ENCODE measurements around the gene KCNH5.
"Not testable (repeated sequence)": the region's sequence is repeated elsewhere in the genome, so short reads cannot be mapped to it uniquely, and the experiment has no call there.

Gene KCNH5

GRCh38 chr14:62886461-62886860, 158.8 kb downstream of the KCNH5 start:
- Histone ChIP-seq H2AK5ac (ENCODE audit: low read length) (no peak overlapping the region), H3K79me1 (ENCODE audit: low read length) (no peaks in the 10 kb centered on the region), H3K4me1 (ENCODE audit: control insufficient read depth, low read depth, low read length) (no peaks in the 10 kb centered on the region), H3K27me3 (ENCODE audit: insufficient read depth, low read length, poor library complexity) (no peaks in the 10 kb centered on the region), H3K23ac (ENCODE audit: low read length) (no peak overlapping the region), H4K8ac (ENCODE audit: low read depth, low read length) (no peak overlapping the region), H3K79me2 (ENCODE audit: control insufficient read depth, insufficient read depth, low read length) (no peaks in the 10 kb centered on the region), H3K27ac (ENCODE audit: low read depth, low read length) (no peak overlapping the region), H3K4ac (ENCODE audit: low read depth, low read length) (no peak overlapping the region), H3K9ac (ENCODE audit: low read length) (no peak overlapping the region), H4K5ac (ENCODE audit: low read length) (no peak overlapping the region), H3K36me3 (ENCODE audit: control insufficient read depth, insufficient read depth, low read length) (no peaks in the 10 kb centered on the region), H3K56ac (ENCODE audit: low read length) (no peak overlapping the region), H2BK120ac (ENCODE audit: low read depth, low read length) (no peak overlapping the region), H3K18ac (ENCODE audit: low read length) (no peak overlapping the region), H3K4me2 (ENCODE audit: low read length) (no peak overlapping the region), H2BK15ac (replicated peaks; ENCODE audit: low read depth) (no peak overlapping the region), H3K4me3 (ENCODE audit: low read length) (no peak overlapping the region), H2BK5ac (ENCODE audit: low read length) (no peak overlapping the region)
- WGBS (ENCODE audit: extremely low coverage, insufficient coverage, low lambda C conversion rate) = no CpG with 5 or more reads among the region's 1 CpG
- DNase-seq = no peak

- no peaks in the 10 kb centered on the region for H3K4me1 ChIP-seq (ENCODE audit: control insufficient read depth, low read depth, low read length)
- no peak overlapping the region for H4K5ac ChIP-seq (ENCODE audit: low read length)
- H3K27me3 ChIP-seq (ENCODE audit: insufficient read depth, low read length, poor library complexity) = no peaks in the 10 kb centered on the region
- H3K36me3 ChIP-seq (ENCODE audit: control insufficient read depth, insufficient read depth, low read length) = no peaks in the 10 kb centered on the region
- no peaks in the 10 kb centered on the region for H3K79me2 ChIP-seq (ENCODE audit: control insufficient read depth, insufficient read depth, low read length)
- no peak overlapping the region for H3K4ac ChIP-seq (ENCODE audit: low read depth, low read length)
- WGBS (ENCODE audit: extremely low coverage, insufficient coverage, low lambda C conversion rate) = no CpG with 5 or more reads among the region's 2 CpGs
- no peak overlapping the region for H2AK5ac ChIP-seq (ENCODE audit: low read length)
- H2BK5ac ChIP-seq (ENCODE audit: low read length) = no peak overlapping the region
- H3K23ac ChIP-seq (ENCODE audit: low read length) = no peak overlapping the region
- no peak overlapping the region for H3K4me2 ChIP-seq (ENCODE audit: low read length)
- H4K8ac ChIP-seq (ENCODE audit: low read depth, low read length) = no peak overlapping the region
- no peak overlapping the region for H3K4me3 ChIP-seq (ENCODE audit: low read length)
- no peak for DNase-seq
- no peak overlapping the region for H3K56ac ChIP-seq (ENCODE audit: low read length)
- no peak overlapping the region for H3K9ac ChIP-seq (ENCODE audit: low read length)
- no peak overlapping the region for H2BK120ac ChIP-seq (ENCODE audit: low read depth, low read length)
- no peak overlapping the region for H3K27ac ChIP-seq (ENCODE audit: low read depth, low read length)
- H3K18ac ChIP-seq (ENCODE audit: low read length) = no peak overlapping the region
- no peak overlapping the region for H2BK15ac ChIP-seq (replicated peaks; ENCODE audit: low read depth)
- no peaks in the 10 kb centered on the region for H3K79me1 ChIP-seq (ENCODE audit: low read length)
These were observed 159.8 kb downstream of the KCNH5 start for GRCh38 chr14:62885451-62885850.

- H2AK5ac ChIP-seq (ENCODE audit: low read length) = no peak overlapping the region
- H3K79me2 ChIP-seq (ENCODE audit: control insufficient read depth, insufficient read depth, low read length) = no peaks in the 10 kb centered on the region
- DNase-seq = no peak
- no peak overlapping the region for H3K9ac ChIP-seq (ENCODE audit: low read length)
- no peaks in the 10 kb centered on the region for H3K36me3 ChIP-seq (ENCODE audit: control insufficient read depth, insufficient read depth, low read length)
- H3K56ac ChIP-seq (ENCODE audit: low read length) = no peak overlapping the region
- H2BK15ac ChIP-seq (replicated peaks; ENCODE audit: low read depth) = no peak overlapping the region
- no peak overlapping the region for H4K5ac ChIP-seq (ENCODE audit: low read length)
- H4K8ac ChIP-seq (ENCODE audit: low read depth, low read length) = no peak overlapping the region
- no peak overlapping the region for H3K18ac ChIP-seq (ENCODE audit: low read length)
- no peak overlapping the region for H3K4ac ChIP-seq (ENCODE audit: low read depth, low read length)
- no peak overlapping the region for H2BK5ac ChIP-seq (ENCODE audit: low read length)
- no peaks in the 10 kb centered on the region for H3K27me3 ChIP-seq (ENCODE audit: insufficient read depth, low read length, poor library complexity)
- no peak overlapping the region for H3K4me2 ChIP-seq (ENCODE audit: low read length)
- WGBS (ENCODE audit: extremely low coverage, insufficient coverage, low lambda C conversion rate) = no CpG with 5 or more reads among the region's 2 CpGs
- no peak overlapping the region for H3K23ac ChIP-seq (ENCODE audit: low read length)
- H2BK120ac ChIP-seq (ENCODE audit: low read depth, low read length) = no peak overlapping the region
- no peaks in the 10 kb centered on the region for H3K4me1 ChIP-seq (ENCODE audit: control insufficient read depth, low read depth, low read length)
- no peak overlapping the region for H3K4me3 ChIP-seq (ENCODE audit: low read length)
- no peaks in the 10 kb centered on the region for H3K79me1 ChIP-seq (ENCODE audit: low read length)
- no peak overlapping the region for H3K27ac ChIP-seq (ENCODE audit: low read depth, low read length)
These were observed 162.3 kb downstream of the KCNH5 start for GRCh38 chr14:62882967-62883366.

DNA sequence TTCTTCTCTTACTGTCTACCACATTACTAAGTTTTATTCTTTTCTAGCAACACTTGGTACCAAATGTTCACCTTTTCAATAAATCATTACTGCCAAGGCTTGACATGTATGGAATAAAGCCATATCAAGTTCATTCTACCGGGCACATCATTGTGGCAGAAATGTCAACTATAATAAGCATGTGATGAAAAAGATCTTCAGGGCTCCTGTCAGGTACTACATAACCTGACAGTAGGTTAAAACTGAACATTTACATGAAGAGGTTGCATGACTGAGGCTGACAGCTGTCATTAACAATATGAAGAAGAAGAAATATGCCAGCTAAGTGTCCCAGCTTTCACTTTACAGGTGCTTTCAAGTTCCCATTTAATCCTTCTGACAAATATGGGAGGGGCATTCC, 178.9 kb downstream of the KCNH5 start:
- no peak overlapping the region for H2BK15ac ChIP-seq (replicated peaks; ENCODE audit: low read depth)
- no peak overlapping the region for H3K9ac ChIP-seq (ENCODE audit: low read length)
- H3K79me1 ChIP-seq (ENCODE audit: low read length) = no peaks in the 10 kb centered on the region
- H3K27ac ChIP-seq (ENCODE audit: low read depth, low read length) = no peak overlapping the region
- H3K27me3 ChIP-seq (ENCODE audit: insufficient read depth, low read length, poor library complexity) = no peaks in the 10 kb centered on the region
- H2BK5ac ChIP-seq (ENCODE audit: low read length) = no peak overlapping the region
- H3K56ac ChIP-seq (ENCODE audit: low read length) = no peak overlapping the region
- no peaks in the 10 kb centered on the region for H3K36me3 ChIP-seq (ENCODE audit: control insufficient read depth, insufficient read depth, low read length)
- DNase-seq = no peak
- H2AK5ac ChIP-seq (ENCODE audit: low read length) = no peak overlapping the region
- no peak overlapping the region for H4K8ac ChIP-seq (ENCODE audit: low read depth, low read length)
- H3K4me2 ChIP-seq (ENCODE audit: low read length) = no peak overlapping the region
- no peak overlapping the region for H3K18ac ChIP-seq (ENCODE audit: low read length)
- H3K4ac ChIP-seq (ENCODE audit: low read depth, low read length) = no peak overlapping the region
- H3K4me1 ChIP-seq (ENCODE audit: control insufficient read depth, low read depth, low read length) = no peaks in the 10 kb centered on the region
- H3K23ac ChIP-seq (ENCODE audit: low read length) = no peak overlapping the region
- no peak overlapping the region for H3K4me3 ChIP-seq (ENCODE audit: low read length)
- no peak overlapping the region for H4K5ac ChIP-seq (ENCODE audit: low read length)
- H3K79me2 ChIP-seq (ENCODE audit: control insufficient read depth, insufficient read depth, low read length) = no peaks in the 10 kb centered on the region
- no CpG with 5 or more reads among the region's 1 CpG for WGBS (ENCODE audit: extremely low coverage, insufficient coverage, low lambda C conversion rate)
- no peak overlapping the region for H2BK120ac ChIP-seq (ENCODE audit: low read depth, low read length)

DNA sequence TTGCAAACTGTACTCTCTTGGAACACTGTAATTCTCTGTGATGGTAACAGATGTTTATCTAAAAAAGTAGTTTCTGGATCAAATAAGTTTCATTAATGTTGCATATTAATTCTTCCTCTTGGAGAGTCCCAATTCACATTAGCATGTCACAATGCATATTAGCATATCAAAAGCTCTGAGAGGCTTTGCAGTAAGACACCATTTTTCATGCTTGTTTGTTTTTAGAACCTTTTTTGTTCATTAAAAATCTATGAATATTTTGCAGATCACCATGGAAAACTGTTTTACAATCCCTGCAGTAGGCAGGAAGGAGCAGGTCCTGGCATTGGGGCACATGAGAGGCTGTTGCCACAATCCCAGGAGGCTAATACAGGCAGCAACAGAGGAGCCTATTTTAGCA, 180.7 kb downstream of the KCNH5 start:
- no peaks in the 10 kb centered on the region for H3K4me1 ChIP-seq (ENCODE audit: control insufficient read depth, low read depth, low read length)

DNA sequence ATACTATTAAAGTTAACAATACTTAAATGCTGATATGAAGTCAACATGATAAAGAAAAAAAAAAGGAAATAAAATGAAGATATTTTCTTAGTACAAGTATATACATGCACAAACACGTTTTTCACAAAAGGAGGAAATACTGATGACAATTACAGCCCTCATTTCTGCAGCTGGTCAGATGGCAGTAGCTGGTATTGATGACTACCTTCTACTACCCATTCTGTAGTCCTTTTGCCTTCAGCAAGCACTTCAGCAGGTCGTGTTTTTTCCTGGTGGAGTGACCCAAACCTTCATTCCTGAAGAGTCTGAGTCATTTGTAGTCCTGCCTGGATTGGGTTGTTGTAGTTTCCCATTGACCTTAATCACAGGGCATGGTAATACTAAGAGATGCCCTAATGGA, 187.2 kb downstream of the KCNH5 start:
- not testable (repeated sequence) for H4K5ac ChIP-seq (ENCODE audit: low read length); DNase-seq; H3K79me1 ChIP-seq (ENCODE audit: low read length); H3K4ac ChIP-seq (ENCODE audit: low read depth, low read length); H2BK120ac ChIP-seq (ENCODE audit: low read depth, low read length); H3K23ac ChIP-seq (ENCODE audit: low read length); H4K8ac ChIP-seq (ENCODE audit: low read depth, low read length); H3K4me3 ChIP-seq (ENCODE audit: low read length); H3K79me2 ChIP-seq (ENCODE audit: control insufficient read depth, insufficient read depth, low read length); H3K27ac ChIP-seq (ENCODE audit: low read depth, low read length); H2BK15ac ChIP-seq (replicated peaks; ENCODE audit: low read depth); H3K36me3 ChIP-seq (ENCODE audit: control insufficient read depth, insufficient read depth, low read length); H2AK5ac ChIP-seq (ENCODE audit: low read length); H3K4me2 ChIP-seq (ENCODE audit: low read length); H3K4me1 ChIP-seq (ENCODE audit: control insufficient read depth, low read depth, low read length); H3K9ac ChIP-seq (ENCODE audit: low read length); H2BK5ac ChIP-seq (ENCODE audit: low read length); H3K18ac ChIP-seq (ENCODE audit: low read length); H3K27me3 ChIP-seq (ENCODE audit: insufficient read depth, low read length, poor library complexity); H3K56ac ChIP-seq (ENCODE audit: low read length)
- no CpG with 5 or more reads among the region's 2 CpGs for WGBS (ENCODE audit: extremely low coverage, insufficient coverage, low lambda C conversion rate)

More for the DNA sequence above, 180.7 kb downstream of the KCNH5 start:
- H3K56ac ChIP-seq (ENCODE audit: low read length) = no peak overlapping the region
- no peak overlapping the region for H4K8ac ChIP-seq (ENCODE audit: low read depth, low read length)
- H3K36me3 ChIP-seq (ENCODE audit: control insufficient read depth, insufficient read depth, low read length) = no peaks in the 10 kb centered on the region
- H3K4me2 ChIP-seq (ENCODE audit: low read length) = no peak overlapping the region
- H2BK120ac ChIP-seq (ENCODE audit: low read depth, low read length) = no peak overlapping the region
- H3K4ac ChIP-seq (ENCODE audit: low read depth, low read length) = no peak overlapping the region
- H3K79me1 ChIP-seq (ENCODE audit: low read length) = no peaks in the 10 kb centered on the region
- no peak overlapping the region for H3K23ac ChIP-seq (ENCODE audit: low read length)
- H2BK5ac ChIP-seq (ENCODE audit: low read length) = no peak overlapping the region
- H3K27ac ChIP-seq (ENCODE audit: low read depth, low read length) = no peak overlapping the region
- H3K27me3 ChIP-seq (ENCODE audit: insufficient read depth, low read length, poor library complexity) = no peaks in the 10 kb centered on the region
- H3K79me2 ChIP-seq (ENCODE audit: control insufficient read depth, insufficient read depth, low read length) = no peaks in the 10 kb centered on the region
- no peak overlapping the region for H4K5ac ChIP-seq (ENCODE audit: low read length)
- H3K4me3 ChIP-seq (ENCODE audit: low read length) = no peak overlapping the region
- no peak overlapping the region for H3K9ac ChIP-seq (ENCODE audit: low read length)
- H2BK15ac ChIP-seq (replicated peaks; ENCODE audit: low read depth) = no peak overlapping the region
- DNase-seq = no peak
- H2AK5ac ChIP-seq (ENCODE audit: low read length) = no peak overlapping the region
- no peak overlapping the region for H3K18ac ChIP-seq (ENCODE audit: low read length)
